MM.1S (cell line): Measurements from ENCODE around the gene TRIM15.

Source experiments
- DNase-seq: peaks from one replicate; pipeline ENCODE4 v3.0.0-alpha.2; 2015
- H2AFZ ChIP-seq: fragments of 300-600 bp; sonication (generic); 2 replicates; pipeline ENCODE4 v1.6.0; 2016; ENCODE audit warnings: antibody characterized with exemption, low read length
- H3F3A ChIP-seq: fragments of 300-600 bp; sonication (generic); 2 replicates; pipeline ENCODE4 v1.6.1; 2016; ENCODE audit warnings: mild to moderate bottlenecking, antibody characterized with exemption, low read length, moderate library complexity, mixed read lengths; ENCODE audit not compliant: insufficient read depth
- H3K27ac ChIP-seq: fragments of 300-600 bp; sonication (generic); 2 replicates; pipeline ENCODE4 v1.5.1; 2016; ENCODE audit warnings: mild to moderate bottlenecking, low read length
- H3K27me3 ChIP-seq: fragments of 300-600 bp; sonication (generic); replicated peaks from 2 replicates; pipeline ENCODE4 v1.6.0; 2016; ENCODE audit warnings: low read length; ENCODE audit not compliant: insufficient read depth
- H3K36me3 ChIP-seq: fragments of 300-600 bp; sonication (generic); replicated peaks from 2 replicates; pipeline ENCODE4 v1.6.1; 2016; ENCODE audit warnings: mild to moderate bottlenecking, low read length, mixed read lengths; ENCODE audit not compliant: insufficient read depth
- H3K4me1 ChIP-seq: fragments of 300-600 bp; sonication (generic); 2 replicates; pipeline ENCODE4 v1.6.1; 2016; ENCODE audit warnings: low read length, mixed read lengths
- H3K4me2 ChIP-seq: fragments of 300-600 bp; sonication (generic); 2 replicates; pipeline ENCODE4 v1.6.0; 2016; ENCODE audit warnings: low read depth, low read length
- H3K4me3 ChIP-seq: fragments of 300-600 bp; sonication (generic); 2 replicates; pipeline ENCODE4 v1.5.1; 2016; ENCODE audit warnings: low read length, mixed read lengths
- H3K79me2 ChIP-seq: fragments of 300-600 bp; sonication (generic); 2 replicates; pipeline ENCODE4 v1.6.1; 2016; ENCODE audit warnings: mixed run types, low read length, mixed read lengths
- H3K9ac ChIP-seq: fragments of 300-600 bp; sonication (generic); 2 replicates; pipeline ENCODE4 v1.6.1; 2016; ENCODE audit warnings: low read length, mixed read lengths
- H3K9me2 ChIP-seq: fragments of 300-600 bp; sonication (generic); replicated peaks from 2 replicates; pipeline ENCODE4 v1.6.1; 2016; ENCODE audit warnings: mild to moderate bottlenecking, low read length, mixed read lengths; ENCODE audit not compliant: insufficient read depth
- H3K9me3 ChIP-seq: fragments of 300-600 bp; sonication (generic); replicated peaks from 2 replicates; pipeline ENCODE4 v1.6.1; 2016; ENCODE audit warnings: mild to moderate bottlenecking, low read length, mixed read lengths; ENCODE audit not compliant: insufficient read depth
- H4K20me1 ChIP-seq: fragments of 300-600 bp; sonication (generic); 2 replicates; pipeline ENCODE4 v1.6.1; 2016; ENCODE audit warnings: mild to moderate bottlenecking, low read length, moderate library complexity, mixed read lengths; ENCODE audit not compliant: insufficient read depth
- CTCF ChIP-seq: fragments of 300-600 bp; sonication (generic); IDR thresholded peaks from 2 replicates; pipeline ENCODE4 v1.5.1; 2016; ENCODE audit warnings: antibody characterized with exemption, low read length, mixed read lengths
- EZH2 ChIP-seq: fragments of 300-600 bp; sonication (generic); optimal IDR thresholded peaks from 2 replicates; pipeline ENCODE3; 2017; ENCODE audit warnings: low read depth, mild to moderate bottlenecking, antibody characterized with exemption, low read length, mixed read lengths
- EZH2phosphoT487 ChIP-seq: fragments of 300-600 bp; sonication (generic); IDR thresholded peaks from 2 replicates; pipeline ENCODE4 v1.6.1; 2018; ENCODE audit warnings: antibody characterized with exemption, low read length

Gene TRIM15

GRCh38 chr6:30204116-30204515 is 40.8 kb downstream of the TRIM15 start:
- TF ChIP-seq CTCF: no peak
- H3K36me3 ChIP-seq: no peaks in the 10 kb centered on the region; the same call in 1 of the 2 replicates
- H2AFZ ChIP-seq: no peak overlapping the region
- no peaks in the 10 kb centered on the region for H3K9me2 ChIP-seq
- H3K4me2 ChIP-seq: no peak overlapping the region
- no peak overlapping the region for H3K27ac ChIP-seq
- no peak overlapping the region for H3K4me3 ChIP-seq
- H3K9ac ChIP-seq: no peak overlapping the region
- no peak for DNase-seq
- H3K4me1 ChIP-seq: peaks cover 10% of the 10 kb centered on the region
- no peaks in the 10 kb centered on the region for H3K27me3 ChIP-seq
- H3F3A ChIP-seq: no peaks in the 10 kb centered on the region
- no peaks in the 10 kb centered on the region for H3K9me3 ChIP-seq
- H3K79me2 ChIP-seq: peaks cover 89% of the 10 kb centered on the region
- H4K20me1 ChIP-seq: peaks cover 21% of the 10 kb centered on the region

GRCh38 chr6:30206152-30206551 is 42.8 kb downstream of the TRIM15 start:
- Histone ChIP-seq H3K4me3 (no peak overlapping the region), H3K27ac (no peak overlapping the region), H3K36me3 (no peaks in the 10 kb centered on the region; the same call in 1 of the 2 replicates), H3K4me1 (peaks cover 4% of the 10 kb centered on the region), H3K4me2 (no peak overlapping the region), H3K27me3 (no peaks in the 10 kb centered on the region), H3K9ac (no peak overlapping the region), H2AFZ (no peak overlapping the region), H3F3A (no peaks in the 10 kb centered on the region), H3K9me3 (no peaks in the 10 kb centered on the region), H3K9me2 (no peaks in the 10 kb centered on the region), H4K20me1 (peaks cover 25% of the 10 kb centered on the region), H3K79me2 (peaks cover 91% of the 10 kb centered on the region)
- no peak for TF ChIP-seq EZH2
- TF ChIP-seq EZH2phosphoT487: no peak
- TF ChIP-seq CTCF: no peak
- no peak for DNase-seq

GRCh38 chr6:30206799-30207618 is 43.7 kb downstream of the TRIM15 start:
- Histone ChIP-seq H3K4me3 (no peak overlapping the region), H3K4me2 (no peak overlapping the region), H3K36me3 (no peaks in the 10 kb centered on the region), H4K20me1 (peaks cover 34% of the 10 kb centered on the region), H3K27me3 (no peaks in the 10 kb centered on the region), H3K27ac (no peak overlapping the region), H3K79me2 (peaks cover 93% of the 10 kb centered on the region), H3K9ac (no peak overlapping the region), H3F3A (no peaks in the 10 kb centered on the region; the same call in 1 of the 2 replicates), H3K9me3 (no peaks in the 10 kb centered on the region), H2AFZ (no peak overlapping the region), H3K4me1 (peaks cover 11% of the 10 kb centered on the region; the same call in 1 of the 2 replicates), H3K9me2 (no peaks in the 10 kb centered on the region)
- TF ChIP-seq EZH2phosphoT487 (no peak), CTCF (no peak), EZH2 (no peak)
- no peak for DNase-seq
